ENCODE measurements around the gene AR. TPM values are rescaled to one million over a fixed set of nuclear protein-coding genes. Genes with fewer than 3 reads are reported as not detected.

Gene AR
- total and polyA plus RNA-seq, 2 experiments from 2014 or later = 0.99 to 5.4 TPM

GRCh38 chrX:67614423-67614822 is 70.6 kb downstream of the AR start:
- H3K27me3 ChIP-seq = no peaks in the 10 kb centered on the region
- no peaks in the 10 kb centered on the region for H3K79me2 ChIP-seq
- DNase-seq (ENCODE audit: low spot score) = no peak
- no peak overlapping the region for H2AFZ ChIP-seq
- no peaks in the 10 kb centered on the region for H3K4me1 ChIP-seq (ENCODE audit: insufficient read depth)
- H4K20me1 ChIP-seq (ENCODE audit: insufficient read depth, poor library complexity, severe bottlenecking) = no peaks in the 10 kb centered on the region
- no peak overlapping the region for H3K4me2 ChIP-seq
- TF ChIP-seq EZH2 (IDR thresholded peaks at IDR 0.05; ENCODE audit: borderline replicate concordance) (no peak), EZH2phosphoT487 (IDR thresholded peaks at IDR 0.05; ENCODE audit: low read depth, severe bottlenecking, unreplicated experiment) (no peak), CTCF (IDR thresholded peaks at IDR 0.05; ENCODE audit: poor library complexity) (no peak)
- no peak overlapping the region for H3K4me3 ChIP-seq
- no peak overlapping the region for H3K27ac ChIP-seq
- no peaks in the 10 kb centered on the region for H3K36me3 ChIP-seq (replicated peaks; ENCODE audit: insufficient read depth, low read depth)
- H3K9me2 ChIP-seq (replicated peaks; ENCODE audit: insufficient read depth) = no peaks in the 10 kb centered on the region
- 72% methylated on average over 1 of the region's 1 CpG for WGBS (ENCODE audit: low lambda C conversion rate, missing lambda C conversion rate)
- no peaks in the 10 kb centered on the region for H3K9me3 ChIP-seq (ENCODE audit: low read depth)

GRCh38 chrX:67619253-67619652 is 75.4 kb downstream of the AR start:
- no peaks in the 10 kb centered on the region for H3K9me2 ChIP-seq (replicated peaks; ENCODE audit: insufficient read depth)
- DNase-seq (ENCODE audit: low spot score) = peak; percentile 16
- H2AFZ ChIP-seq = no peak overlapping the region
- H3K4me3 ChIP-seq = no peak overlapping the region
- H3K27ac ChIP-seq = no peak overlapping the region
- no peaks in the 10 kb centered on the region for H3K4me1 ChIP-seq (ENCODE audit: insufficient read depth)
- TF ChIP-seq EZH2 (IDR thresholded peaks at IDR 0.05; ENCODE audit: borderline replicate concordance) (no peak), CTCF (IDR thresholded peaks at IDR 0.05; ENCODE audit: poor library complexity) (no peak), EZH2phosphoT487 (IDR thresholded peaks at IDR 0.05; ENCODE audit: low read depth, severe bottlenecking, unreplicated experiment) (no peak)
- H3K79me2 ChIP-seq = no peaks in the 10 kb centered on the region
- 53% methylated on average over 1 of the region's 1 CpG for WGBS (ENCODE audit: low lambda C conversion rate, missing lambda C conversion rate)
- no peaks in the 10 kb centered on the region for H3K36me3 ChIP-seq (replicated peaks; ENCODE audit: insufficient read depth, low read depth)
- H3K9me3 ChIP-seq (ENCODE audit: low read depth) = no peaks in the 10 kb centered on the region
- H3K4me2 ChIP-seq = no peak overlapping the region
- no peaks in the 10 kb centered on the region for H3K27me3 ChIP-seq
- no peaks in the 10 kb centered on the region for H4K20me1 ChIP-seq (ENCODE audit: insufficient read depth, poor library complexity, severe bottlenecking)

GRCh38 chrX:67622053-67622585 is 78.3 kb downstream of the AR start:
- TF ChIP-seq CTCF (IDR thresholded peaks at IDR 0.05; ENCODE audit: poor library complexity) = no peak
- no peak for TF ChIP-seq EZH2phosphoT487 (IDR thresholded peaks at IDR 0.05; ENCODE audit: low read depth, severe bottlenecking, unreplicated experiment)
- no peak for TF ChIP-seq EZH2 (IDR thresholded peaks at IDR 0.05; ENCODE audit: borderline replicate concordance)
- Histone ChIP-seq H3K9me3 (ENCODE audit: low read depth) (no peaks in the 10 kb centered on the region), H4K20me1 (ENCODE audit: insufficient read depth, poor library complexity, severe bottlenecking) (no peaks in the 10 kb centered on the region), H2AFZ (no peak overlapping the region), H3K4me3 (no peak overlapping the region), H3K4me2 (no peak overlapping the region), H3K79me2 (no peaks in the 10 kb centered on the region), H3K9me2 (replicated peaks; ENCODE audit: insufficient read depth) (no peaks in the 10 kb centered on the region), H3K27me3 (no peaks in the 10 kb centered on the region), H3K27ac (no peak overlapping the region), H3K4me1 (ENCODE audit: insufficient read depth) (no peaks in the 10 kb centered on the region), H3K36me3 (replicated peaks; ENCODE audit: insufficient read depth, low read depth) (no peaks in the 10 kb centered on the region)
- no peak for DNase-seq (ENCODE audit: low spot score)
- 83% methylated on average over 2 of the region's 2 CpGs for WGBS (ENCODE audit: low lambda C conversion rate, missing lambda C conversion rate)

GRCh38 chrX:67624325-67624724 is 80.5 kb downstream of the AR start:
- Histone ChIP-seq H3K36me3 (replicated peaks; ENCODE audit: insufficient read depth, low read depth) (no peaks in the 10 kb centered on the region), H3K4me1 (ENCODE audit: insufficient read depth) (no peaks in the 10 kb centered on the region), H3K9me2 (replicated peaks; ENCODE audit: insufficient read depth) (no peaks in the 10 kb centered on the region), H3K27me3 (no peaks in the 10 kb centered on the region), H4K20me1 (ENCODE audit: insufficient read depth, poor library complexity, severe bottlenecking) (no peaks in the 10 kb centered on the region), H3K4me2 (no peak overlapping the region), H3K27ac (no peak overlapping the region), H3K4me3 (no peak overlapping the region), H3K9me3 (ENCODE audit: low read depth) (no peaks in the 10 kb centered on the region), H2AFZ (no peak overlapping the region), H3K79me2 (no peaks in the 10 kb centered on the region)
- DNase-seq (ENCODE audit: low spot score) = no peak
- TF ChIP-seq EZH2phosphoT487 (IDR thresholded peaks at IDR 0.05; ENCODE audit: low read depth, severe bottlenecking, unreplicated experiment) (no peak), CTCF (IDR thresholded peaks at IDR 0.05; ENCODE audit: poor library complexity) (no peak), EZH2 (IDR thresholded peaks at IDR 0.05; ENCODE audit: borderline replicate concordance) (no peak)

Measured in hepatocyte (in vitro differentiated cells).